ENCODE data around the gene GH1.
"Not testable (repeated sequence)": the region's sequence is repeated elsewhere in the genome, so short reads cannot be mapped to it uniquely, and the experiment has no call there.

The GH1 gene

GRCh38 chr17:63914471-63914870, 4.2 kb downstream of the GH1 start:
- TF ChIP-seq, protein P1, sequence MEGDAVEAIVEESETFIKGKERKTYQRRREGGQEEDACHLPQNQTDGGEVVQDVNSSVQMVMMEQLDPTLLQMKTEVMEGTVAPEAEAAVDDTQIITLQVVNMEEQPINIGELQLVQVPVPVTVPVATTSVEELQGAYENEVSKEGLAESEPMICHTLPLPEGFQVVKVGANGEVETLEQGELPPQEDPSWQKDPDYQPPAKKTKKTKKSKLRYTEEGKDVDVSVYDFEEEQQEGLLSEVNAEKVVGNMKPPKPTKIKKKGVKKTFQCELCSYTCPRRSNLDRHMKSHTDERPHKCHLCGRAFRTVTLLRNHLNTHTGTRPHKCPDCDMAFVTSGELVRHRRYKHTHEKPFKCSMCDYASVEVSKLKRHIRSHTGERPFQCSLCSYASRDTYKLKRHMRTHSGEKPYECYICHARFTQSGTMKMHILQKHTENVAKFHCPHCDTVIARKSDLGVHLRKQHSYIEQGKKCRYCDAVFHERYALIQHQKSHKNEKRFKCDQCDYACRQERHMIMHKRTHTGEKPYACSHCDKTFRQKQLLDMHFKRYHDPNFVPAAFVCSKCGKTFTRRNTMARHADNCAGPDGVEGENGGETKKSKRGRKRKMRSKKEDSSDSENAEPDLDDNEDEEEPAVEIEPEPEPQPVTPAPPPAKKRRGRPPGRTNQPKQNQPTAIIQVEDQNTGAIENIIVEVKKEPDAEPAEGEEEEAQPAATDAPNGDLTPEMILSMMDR (IDR thresholded peaks at IDR 0.05): no peak
- no peak overlapping the region for H3K4me3 ChIP-seq
- DNase-seq (ENCODE audit: low spot score): no peak
- no peak overlapping the region for H3K27ac ChIP-seq

GRCh38 chr17:63911657-63912100, 7.0 kb downstream of the GH1 start:
- TF ChIP-seq, protein P1 (IDR thresholded peaks at IDR 0.05): peak; percentile 94
- Histone ChIP-seq H3K27ac (no peak overlapping the region), H3K4me3 (no peak overlapping the region)
- no peak for DNase-seq (ENCODE audit: low spot score)

GRCh38 chr17:63911041-63911635, 7.5 kb downstream of the GH1 start, which contains the start of gene CSHL1:
CSHL1 (minus strand) TSS chr17:63911258; CDS start chr17:63911196, 62 bp downstream.
- Histone ChIP-seq H3K27ac (no peak within 1 kb of the TSS), H3K4me3 (no peak within 1 kb of the TSS)
- no peak for DNase-seq (ENCODE audit: low spot score)
- TF ChIP-seq, protein P1 (IDR thresholded peaks at IDR 0.05): no peak

DNA sequence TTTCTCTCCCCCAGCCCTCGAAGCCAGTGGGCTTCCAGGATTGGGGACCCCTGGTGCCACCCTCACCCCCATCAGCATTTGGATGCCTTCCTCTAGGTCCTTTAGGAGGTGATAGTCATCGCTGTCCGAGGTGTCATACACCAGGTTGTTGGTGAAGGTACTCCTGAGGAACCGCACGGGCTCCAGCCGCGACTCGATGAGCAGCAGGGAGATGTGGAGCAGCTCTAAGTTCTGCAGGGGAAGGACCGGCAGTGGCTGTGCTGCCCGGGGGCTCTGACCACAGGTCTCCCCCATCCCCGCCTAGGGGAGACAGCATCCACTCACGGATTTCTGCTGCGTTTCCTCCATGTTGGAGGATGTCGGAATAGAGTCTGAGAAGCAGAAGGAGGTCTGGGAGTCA, 8.5 kb downstream of the GH1 start:
- TF ChIP-seq, protein P1 (IDR thresholded peaks at IDR 0.05): no peak
- no peak for DNase-seq (ENCODE audit: low spot score)
- Histone ChIP-seq H3K4me3 (no peak overlapping the region), H3K27ac (no peak overlapping the region)

GRCh38 chr17:63909586-63909985, 9.1 kb downstream of the GH1 start:
- not testable (repeated sequence) for H3K4me3 ChIP-seq; DNase-seq (ENCODE audit: low spot score); H3K27ac ChIP-seq

DNA sequence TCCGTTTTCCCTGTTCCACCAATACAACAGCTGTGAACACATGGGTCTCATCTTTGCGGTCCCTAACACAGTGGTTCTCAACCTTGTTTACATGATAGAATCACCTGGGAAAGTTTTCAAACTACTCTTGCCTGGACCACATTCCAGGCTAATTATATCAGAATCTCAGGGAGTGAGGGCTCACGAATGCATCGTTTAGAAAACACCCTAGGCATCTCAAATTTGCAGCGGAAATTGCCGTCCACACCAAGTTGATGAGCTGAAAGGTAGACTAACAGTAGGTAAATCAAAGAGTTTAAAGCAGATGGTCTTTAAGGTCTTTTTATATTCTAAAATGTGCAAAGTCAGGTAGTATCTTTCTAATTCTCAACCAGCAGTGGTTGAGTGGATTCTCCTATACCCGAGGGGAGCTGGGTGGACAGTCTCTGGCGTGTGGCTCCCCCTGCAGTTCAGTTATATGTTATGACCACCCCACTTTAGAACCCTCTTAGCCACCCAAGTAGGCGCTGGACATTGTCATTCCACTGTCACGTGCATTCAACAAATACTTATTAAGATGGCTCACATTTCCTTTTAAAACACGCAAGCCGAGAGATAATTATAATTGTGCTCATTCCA, 11.4 kb downstream of the GH1 start:
- not testable (repeated sequence) for DNase-seq (ENCODE audit: low spot score); H3K4me3 ChIP-seq; H3K27ac ChIP-seq

DNA sequence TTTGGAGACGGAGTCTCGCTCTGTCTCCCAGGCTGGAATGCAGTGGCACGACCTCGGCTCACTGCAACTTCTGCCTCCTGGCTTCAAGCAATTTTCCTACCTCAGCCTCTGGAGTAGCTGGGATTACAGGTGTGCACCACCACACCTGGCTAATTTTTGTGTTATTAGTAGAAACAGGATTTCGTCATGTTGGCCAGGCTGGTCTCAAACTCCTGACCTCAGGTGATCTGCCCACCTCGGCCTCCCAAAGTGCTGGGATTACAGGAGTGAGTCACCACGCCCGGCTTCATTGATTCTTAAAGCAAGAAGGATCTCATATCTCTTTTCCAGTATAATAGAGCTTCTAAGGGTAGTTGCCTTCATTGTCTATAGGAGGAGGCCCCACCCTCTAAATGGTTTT, 13.8 kb downstream of the GH1 start:
- H3K4me3 ChIP-seq; DNase-seq (ENCODE audit: low spot score); H3K27ac ChIP-seq: not testable (repeated sequence)

DNA sequence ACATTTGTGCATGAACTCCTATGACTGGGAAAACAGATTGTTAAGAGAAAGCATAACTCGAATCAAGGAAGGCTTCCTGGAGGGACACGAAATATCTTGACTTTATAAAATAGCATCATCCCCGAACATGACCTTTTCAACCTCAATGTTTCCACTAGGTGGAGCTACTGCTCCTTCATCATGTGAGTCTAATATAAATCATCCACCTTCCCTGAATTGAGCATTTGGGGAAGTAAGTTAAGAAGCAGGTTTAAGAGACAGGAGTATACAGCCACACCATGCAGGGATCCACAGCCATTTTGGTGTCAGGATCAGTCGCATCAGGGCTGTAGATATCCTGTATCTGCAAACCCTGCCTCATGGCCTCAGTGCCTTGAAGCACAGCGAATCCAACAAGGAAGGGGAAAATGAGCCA, 14.8 kb downstream of the GH1 start:
- DNase-seq (ENCODE audit: low spot score): not testable (repeated sequence)

DNA sequence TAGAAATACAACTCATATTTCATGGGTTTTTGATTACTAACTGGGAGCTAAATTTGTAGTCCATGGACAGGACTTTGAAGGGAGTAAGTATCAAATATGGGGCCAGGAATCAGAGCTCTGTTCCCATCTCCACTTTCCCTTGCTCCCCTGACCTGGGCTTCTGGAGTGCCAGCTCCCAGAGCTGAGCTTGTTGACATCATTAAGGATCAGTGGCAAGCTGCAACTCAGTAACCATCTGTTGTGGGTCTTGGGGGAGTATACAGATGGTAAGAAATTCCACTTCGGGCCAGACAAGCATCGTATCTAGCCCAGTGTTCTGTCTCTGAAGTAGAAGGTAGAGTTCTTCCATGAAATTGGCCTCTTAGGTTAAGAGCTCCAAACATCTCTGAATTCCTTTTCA, 16.7 kb downstream of the GH1 start:
- not testable (repeated sequence) for H3K4me3 ChIP-seq; DNase-seq (ENCODE audit: low spot score); H3K27ac ChIP-seq

More for the DNA sequence above, 14.8 kb downstream of the GH1 start:
- not testable (repeated sequence) for H3K27ac ChIP-seq, H3K4me3 ChIP-seq

DNA sequence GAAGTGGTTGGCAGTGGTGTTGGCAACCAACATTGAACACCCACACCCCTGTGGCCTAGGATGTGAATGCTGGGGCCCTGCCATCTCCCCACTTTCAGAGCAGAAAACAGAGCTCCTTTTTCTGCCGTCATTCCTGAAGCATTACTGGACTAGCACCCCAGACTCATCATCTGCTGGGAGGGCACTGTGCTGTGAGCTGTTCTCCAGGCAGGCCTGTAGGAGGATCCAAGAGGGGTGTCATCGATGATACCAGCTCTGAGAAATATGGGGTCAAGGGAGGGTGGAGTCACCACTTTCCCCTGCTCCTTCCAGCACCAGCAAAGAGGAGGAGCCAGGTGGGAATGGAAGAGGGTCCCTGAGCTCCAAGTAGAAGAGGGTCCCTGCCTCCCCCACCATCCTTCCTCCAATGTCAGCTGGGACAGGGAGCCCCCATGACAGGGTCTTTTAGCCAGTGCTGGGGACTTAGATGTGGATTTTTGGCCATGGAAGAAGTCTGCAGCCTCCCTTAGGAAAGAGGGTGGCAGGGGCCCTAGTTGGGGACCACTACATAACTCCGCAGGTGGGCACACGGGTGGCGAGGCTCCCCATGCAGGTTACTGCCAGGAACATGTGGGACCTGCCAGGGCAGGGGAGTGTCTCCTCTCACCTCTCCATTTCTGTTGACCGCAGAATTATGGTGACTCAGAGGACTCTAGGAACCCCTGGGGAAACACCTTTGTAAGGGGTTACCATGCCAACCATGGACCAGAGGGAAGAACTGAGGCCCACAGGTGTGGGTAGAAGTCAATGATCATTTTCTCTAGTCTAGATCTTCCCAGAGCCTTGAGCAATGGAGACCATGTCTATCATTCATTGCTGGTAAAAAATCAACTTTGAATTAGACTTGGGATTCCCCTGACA, 19.5 kb downstream of the GH1 start:
- H3K27ac ChIP-seq; DNase-seq (ENCODE audit: low spot score); H3K4me3 ChIP-seq: not testable (repeated sequence)

DNA sequence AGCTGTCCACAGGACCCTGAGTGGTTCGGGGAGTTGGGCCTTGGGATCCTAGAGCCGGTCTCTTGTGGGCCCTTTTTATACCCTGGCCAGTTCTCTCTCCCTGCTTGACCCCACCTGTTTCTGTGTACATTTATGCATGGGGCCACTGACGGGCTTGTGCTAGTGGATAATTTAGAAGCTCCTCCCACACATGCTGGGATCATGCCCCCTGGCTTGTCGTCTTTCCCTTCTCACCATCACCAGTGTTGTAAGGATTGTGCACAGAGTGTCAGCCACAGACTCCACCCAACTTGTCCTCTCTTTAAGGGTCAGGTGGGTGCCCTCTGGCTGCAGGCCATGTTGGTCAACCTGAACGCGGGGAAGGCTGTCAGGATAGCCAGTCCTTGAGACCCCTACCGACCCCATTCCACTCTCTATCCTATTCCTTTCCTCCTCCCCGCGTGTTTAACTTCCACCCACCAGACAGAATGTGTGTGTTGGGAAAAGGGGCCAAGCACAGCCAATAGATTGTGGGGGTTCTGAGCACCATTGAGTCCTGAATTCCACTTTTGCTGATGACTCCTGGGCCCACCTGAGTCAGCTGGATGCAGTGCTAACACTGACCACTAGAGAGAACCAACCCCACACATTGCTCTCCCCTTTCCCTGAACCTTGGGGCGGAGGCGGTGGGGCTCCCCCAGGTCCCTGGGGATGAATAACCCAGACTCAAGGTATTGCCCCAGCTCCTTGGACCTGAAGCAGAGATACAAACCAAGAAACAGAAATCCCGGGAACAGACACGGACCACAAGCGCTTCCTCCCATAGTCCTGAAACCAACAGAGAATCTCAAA, 21.9 kb downstream of the GH1 start, which contains the start of gene CSH1:
CSH1 (minus strand) TSS at position 51 of the 831 bp plus-strand sequence. CDS start 63 bp downstream, outside the sequence.
- DNase-seq (ENCODE audit: low spot score); H3K4me3 ChIP-seq; H3K27ac ChIP-seq: not testable (repeated sequence)

- H3K27ac ChIP-seq; DNase-seq (ENCODE audit: low spot score); H3K4me3 ChIP-seq: not testable (repeated sequence)
Observed at GRCh38 chr17:63894821-63895220, 23.8 kb downstream of the GH1 start.

DNA sequence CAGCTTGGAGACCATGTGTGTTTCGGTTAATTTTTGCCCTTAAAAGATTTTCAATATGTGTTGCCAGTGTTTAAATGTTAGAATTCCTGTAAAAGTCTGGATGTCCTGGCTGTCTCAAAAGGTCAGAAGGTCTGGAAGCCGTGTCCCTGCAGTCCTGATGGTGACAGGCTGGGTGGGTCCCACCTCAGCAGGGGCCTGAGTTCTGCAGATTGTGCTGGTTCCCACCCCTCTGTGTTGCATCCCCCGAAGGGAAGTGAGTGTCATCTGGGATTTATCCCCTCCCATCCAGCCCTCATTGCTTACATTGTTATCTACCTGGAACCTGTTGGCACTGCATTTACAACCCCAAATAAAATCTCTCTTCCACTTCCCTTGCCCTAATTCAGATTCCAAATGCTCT, 24.6 kb downstream of the GH1 start:
- H3K27ac ChIP-seq; H3K4me3 ChIP-seq; DNase-seq (ENCODE audit: low spot score): not testable (repeated sequence)
